Inflammatory macrophage treated with lipopolysaccharide for 4 hours (primary cell): Measurements from ENCODE around the gene CCRL2.

Experiments
- DNase-seq: peaks from one replicate; pipeline ENCODE4 v3.0.0-alpha.2; 2020

CCRL2 gene

GRCh38 chr3:46406788-46407611 lies at the start of gene CCRL2, which contains the start of gene CCR5AS:
TSS of gene CCRL2 (plus strand) at chr3:46407259. CDS start at chr3:46408080, 821 bp downstream.
TSS of gene CCR5AS (minus strand) at chr3:46407066.
- peak; percentile 96 for DNase-seq

GRCh38 chr3:46358466-46358865 lies 48.6 kb upstream of the CCRL2 start:
- DNase-seq: no peak

GRCh38 chr3:46359733-46360493 lies 47.1 kb upstream of the CCRL2 start:
- peak; percentile 55 for DNase-seq

- DNase-seq: no peak
These were observed 46.2 kb upstream of the CCRL2 start for GRCh38 chr3:46360907-46361306.

- DNase-seq: peak; percentile 87
These were observed 45.4 kb upstream of the CCRL2 start for GRCh38 chr3:46361408-46362283.

- DNase-seq: no peak
These were observed 42.0 kb upstream of the CCRL2 start for GRCh38 chr3:46365041-46365440.

- no peak for DNase-seq
These were observed 41.1 kb upstream of the CCRL2 start for GRCh38 chr3:46365737-46366524.

GRCh38 chr3:46367811-46368210 lies 39.2 kb upstream of the CCRL2 start:
- DNase-seq: no peak

- peak; percentile 96 for DNase-seq
These were observed 38.5 kb upstream of the CCRL2 start for GRCh38 chr3:46368569-46368968.

GRCh38 chr3:46369151-46369550 lies 37.9 kb upstream of the CCRL2 start:
- peak; percentile 54 for DNase-seq

GRCh38 chr3:46369675-46370132 lies 37.4 kb upstream of the CCRL2 start:
- DNase-seq: peak; percentile 55

- DNase-seq: peak; percentile 64
These were observed 36.1 kb upstream of the CCRL2 start, which contains the start of gene CCR5 for GRCh38 chr3:46370839-46371518. TSS of gene CCR5 (plus strand) at chr3:46370946. CDS start at chr3:46372903, 1,957 bp downstream.

- DNase-seq: peak; percentile 37
These were observed 35.3 kb upstream of the CCRL2 start for GRCh38 chr3:46371519-46372340.

- DNase-seq: peak; percentile 68
These were observed 34.3 kb upstream of the CCRL2 start for GRCh38 chr3:46372492-46373359.

- no peak for DNase-seq
These were observed 32.3 kb upstream of the CCRL2 start for GRCh38 chr3:46374755-46375154.

GRCh38 chr3:46375218-46375617 lies 31.8 kb upstream of the CCRL2 start:
- no peak for DNase-seq

GRCh38 chr3:46375814-46376213 lies 31.2 kb upstream of the CCRL2 start:
- no peak for DNase-seq

- peak; percentile 68 for DNase-seq
These were observed 28.6 kb upstream of the CCRL2 start for GRCh38 chr3:46378426-46378942.
